Right ventricle myocardium inferior (tissue), 1 donor: ENCODE measurements around the gene C2orf78. TPM values are rescaled to one million over a fixed set of nuclear protein-coding genes. Genes with fewer than 3 reads are reported as not detected.
A peak's percentile ranks its signal among the peaks of the same experiment; 100 is the strongest.
"Not testable (repeated sequence)": the region's sequence is repeated elsewhere in the genome, so short reads cannot be mapped to it uniquely, and the experiment has no call there.

Experiments used
- ATAC-seq: fragments of 200-7000 bp; cut with Tn5 transposase; one replicate; pipeline ENCODE4 v1.9.1; 2020; ENCODE audit warnings: mild to moderate bottlenecking, moderate library complexity
- DNase-seq: peaks from one replicate; pipeline ENCODE4 v3.0.0; 2021; ENCODE audit errors: missing footprints
- intact Hi-C: fragments of 100-400 bp; cut with DNase I; formaldehyde crosslinking; loops from one replicate; pipeline ENCODE4 v1.11.0; 2022
- total RNA-seq: library from RNA; stranded (reverse); fragmentation: NEBNext Ultra II Directional; extraction: Animal tissue kit (Norgen Biotek cat#: 25700); gene quantifications from one replicate; pipeline ENCODE4 v1.2.1, GENCODE V29; 2021
- donor health status: DM: no; HTN: yes; CAD: no; lungs with severe emphysema.

Gene C2orf78
- total RNA-seq, 1 donor from 2014 or later: not detected

DNA sequence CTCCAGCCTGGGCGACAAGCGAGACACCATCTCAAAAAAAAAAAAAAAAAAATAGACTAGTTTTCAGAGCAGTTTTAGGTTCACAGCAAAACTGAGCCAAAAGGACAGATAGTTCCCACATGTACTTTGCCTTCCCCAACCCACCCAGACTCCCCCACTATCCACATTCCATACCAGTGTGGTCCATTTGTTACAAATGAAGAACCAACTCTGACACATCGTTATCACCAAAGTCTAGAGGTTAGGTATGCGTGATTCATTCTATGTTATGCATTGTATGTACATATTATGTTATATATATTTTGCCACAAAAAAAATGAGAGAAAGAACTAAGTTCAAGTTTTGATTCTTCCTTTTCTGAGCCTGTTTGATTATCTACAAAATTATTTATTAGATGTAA is 7.6 kb upstream of the C2orf78 start:
- intact Hi-C loops: loop anchor here (10.0 kb wide), 1 partner anchor 82 kb away; no protein-coding TSS in a partner anchor
- DNase-seq (no peak), ATAC-seq (no peak)

DNA sequence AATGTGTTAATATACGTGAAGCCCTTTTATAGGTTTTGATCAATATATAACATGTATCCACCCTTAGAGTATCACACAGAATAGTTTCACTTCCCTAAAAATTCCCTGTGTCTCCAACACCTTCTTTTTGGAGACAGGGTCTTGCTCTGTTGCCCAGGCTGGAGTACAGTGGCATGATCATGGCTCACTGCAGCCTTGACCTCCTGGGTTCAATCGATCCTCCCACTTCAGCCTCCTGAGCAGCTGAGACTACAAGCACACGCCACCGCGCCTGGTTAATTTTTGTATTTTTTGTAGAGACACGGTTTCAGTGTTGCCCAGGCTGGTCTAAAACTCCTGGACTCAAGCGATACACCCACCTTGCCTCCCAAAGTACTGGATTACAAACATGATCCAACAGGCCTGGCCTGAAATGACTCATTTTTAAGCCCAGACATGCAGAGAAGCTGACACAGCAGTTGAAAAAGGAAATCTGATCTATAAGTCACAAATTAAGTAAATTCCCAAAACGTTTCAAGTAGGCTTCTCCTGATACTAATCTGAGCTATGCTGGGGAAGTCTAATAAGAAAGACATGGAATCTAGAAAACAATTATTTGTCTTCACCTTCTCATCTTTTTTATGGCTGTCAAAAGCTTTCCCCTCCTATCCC is 7.0 kb upstream of the C2orf78 start:
- DNase-seq (no peak), ATAC-seq (no peak)
- intact Hi-C loops: loop anchor here (10.0 kb wide), 1 partner anchor 82 kb away; no protein-coding TSS in a partner anchor

DNA sequence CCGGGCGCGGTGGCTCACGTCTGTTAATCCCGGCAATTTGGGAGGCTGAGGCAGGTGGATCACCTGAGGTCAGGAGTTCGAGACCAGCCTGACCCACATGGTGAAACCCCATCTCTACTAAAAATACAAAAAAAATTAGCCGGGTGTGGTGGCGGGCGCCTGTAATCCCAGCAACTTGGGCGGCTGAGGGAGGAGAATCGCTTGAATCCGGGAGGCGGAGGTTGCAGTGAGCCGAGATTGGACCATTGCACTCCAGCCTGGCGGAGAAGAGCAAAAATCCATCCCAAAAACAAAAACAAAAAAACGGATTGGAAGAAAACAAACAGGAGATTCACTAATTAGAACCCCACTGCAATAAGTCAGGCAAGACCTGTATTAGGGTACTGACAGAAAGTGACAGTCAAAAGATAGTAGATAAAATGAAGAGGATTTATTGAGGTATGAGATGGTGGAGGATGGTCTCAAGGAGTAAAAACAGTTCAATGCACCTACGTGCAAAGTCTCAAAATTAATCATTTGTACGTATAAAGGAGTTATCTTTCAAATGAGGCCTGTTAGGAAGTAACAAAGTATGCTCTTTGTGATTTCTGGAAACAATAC is 5.0 kb upstream of the C2orf78 start:
- intact Hi-C loops: loop anchor here (10.0 kb wide), 1 partner anchor 84 kb away; no protein-coding TSS in a partner anchor
- not testable (repeated sequence) for DNase-seq, ATAC-seq

DNA sequence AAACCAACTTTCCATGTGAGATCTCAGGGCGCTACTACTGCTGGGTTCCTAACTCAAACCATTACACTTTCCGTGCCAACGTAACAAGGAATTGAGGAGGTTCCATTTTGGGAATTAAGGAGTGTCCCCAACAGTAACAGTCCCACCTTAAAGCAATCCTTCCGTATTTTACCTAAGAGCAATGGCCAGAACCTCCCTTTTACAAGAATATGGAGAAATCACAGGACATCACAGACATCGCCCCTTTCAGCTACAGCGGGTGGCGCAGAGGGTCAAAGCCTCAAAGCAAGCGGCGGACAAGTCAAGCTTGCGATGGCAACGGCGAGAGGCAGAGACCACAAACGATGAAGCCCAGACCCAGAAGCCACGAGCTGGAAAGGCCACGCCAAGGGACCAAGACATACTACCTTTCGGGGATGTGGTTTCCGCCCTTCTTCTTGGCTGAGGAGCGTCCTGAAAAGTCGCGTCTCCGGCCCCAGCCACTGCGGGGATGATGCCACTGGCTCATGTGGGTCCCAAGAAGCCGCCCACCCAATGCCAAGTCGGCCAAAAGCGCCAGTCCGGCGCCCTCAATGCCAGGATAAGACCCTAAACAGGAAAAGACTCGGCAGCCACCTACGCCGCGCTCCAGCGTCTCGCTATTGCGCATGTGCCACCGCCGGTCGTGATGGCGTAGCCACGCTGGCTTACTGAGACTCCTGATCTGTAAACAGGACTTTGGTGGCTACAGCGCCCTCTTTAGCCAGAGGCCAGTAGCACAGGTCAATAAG is 4.3 kb upstream of the C2orf78 start, which contains the start of gene DUSP11:
DUSP11 (minus strand) TSS at position 637 of the 770 bp plus-strand sequence; CDS start at position 508, 129 bp downstream.
- DNase-seq: peak; percentile 97
- intact Hi-C loops: loop anchor here (10.0 kb wide), 2 partner anchors 45 to 85 kb away; partner anchors contain the start of gene TPRKB
- ATAC-seq: peak; percentile 100

DNA sequence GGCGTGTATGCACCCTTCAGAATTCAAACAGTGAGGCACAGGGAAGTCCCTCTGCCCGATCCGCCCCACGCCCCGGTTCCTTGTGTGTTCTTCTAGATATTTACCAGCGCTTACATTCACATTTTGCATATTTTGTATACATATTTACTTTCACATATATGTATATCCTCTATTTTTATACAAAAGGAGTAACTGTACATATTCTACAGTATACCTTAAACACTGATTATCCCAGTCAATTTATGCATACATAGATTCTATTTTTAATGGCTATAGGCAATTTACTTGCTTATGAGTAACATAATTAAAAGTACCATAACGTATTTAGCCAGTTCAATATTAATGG is 3.8 kb upstream of the C2orf78 start:
- ATAC-seq (no peak), DNase-seq (no peak)
- intact Hi-C loops: loop anchor here (10.0 kb wide), 1 partner anchor 45 kb away; the partner anchor contains the start of gene TPRKB

DNA sequence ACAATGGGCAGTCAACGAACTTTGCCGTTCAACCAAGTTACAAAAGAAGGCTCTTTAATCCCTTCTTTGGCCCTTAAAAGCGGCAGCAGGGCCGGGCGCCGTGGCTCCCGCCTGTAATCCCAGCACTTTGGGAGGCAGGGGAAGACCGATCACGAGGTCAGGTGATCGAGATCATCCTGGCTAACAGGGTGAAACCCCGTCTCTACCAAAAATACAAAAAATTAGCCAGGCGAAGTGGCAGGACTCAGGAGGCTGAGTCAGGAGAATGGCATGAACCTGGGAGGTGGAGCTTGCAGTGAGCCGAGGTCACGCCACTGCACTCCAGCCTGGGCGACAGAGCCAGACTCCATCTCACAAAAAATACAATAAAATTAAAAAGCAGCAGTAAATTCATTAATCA is 581 bp upstream of the C2orf78 start:
- ATAC-seq, DNase-seq: not testable (repeated sequence)
- intact Hi-C loops: loop anchor here (10.0 kb wide), 1 partner anchor 49 kb away; the partner anchor contains the start of gene TPRKB

DNA sequence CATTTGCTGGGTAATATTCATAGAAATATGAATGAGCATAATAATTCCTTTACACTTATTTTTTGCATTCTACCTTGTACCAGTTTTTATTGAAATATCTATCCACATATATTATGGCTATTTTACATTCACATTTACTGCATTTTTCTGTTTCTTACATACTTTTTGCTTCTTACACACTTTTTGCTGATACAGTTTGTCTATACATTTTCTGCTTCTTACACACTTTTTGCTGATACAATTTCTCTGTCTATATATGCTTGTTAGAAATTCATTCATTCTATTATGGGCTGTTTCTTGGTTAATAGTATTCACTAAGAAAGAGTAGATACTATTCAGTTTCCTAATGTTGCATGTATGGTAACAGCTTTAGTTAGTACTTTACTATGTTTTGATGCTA is 27.9 kb downstream of the C2orf78 start:
- no peak for ATAC-seq
- intact Hi-C loops: no loop called here

DNA sequence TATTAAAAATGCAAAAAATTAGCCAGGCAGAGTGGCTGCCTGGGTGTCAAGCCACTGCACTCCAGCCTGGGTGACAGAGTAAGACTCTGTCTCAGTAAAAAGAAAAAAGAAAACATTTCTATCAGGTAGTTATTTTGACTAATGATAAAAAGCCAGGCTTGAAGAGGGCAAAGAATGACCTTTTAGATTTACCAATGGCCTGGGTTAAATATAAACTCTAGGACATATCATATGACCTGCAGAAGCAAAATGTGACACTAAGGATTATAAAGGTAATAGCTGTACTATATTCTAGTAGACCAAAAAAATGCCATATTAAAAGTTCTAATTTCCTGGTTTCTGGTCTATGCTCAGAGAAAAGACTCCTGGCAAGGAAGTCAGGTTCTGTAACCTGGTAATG is 28.7 kb downstream of the C2orf78 start:
- intact Hi-C loops: no loop called here
- ATAC-seq: no peak
- DNase-seq: no peak

More for the DNA sequence above, 27.9 kb downstream of the C2orf78 start:
- DNase-seq: no peak

DNA sequence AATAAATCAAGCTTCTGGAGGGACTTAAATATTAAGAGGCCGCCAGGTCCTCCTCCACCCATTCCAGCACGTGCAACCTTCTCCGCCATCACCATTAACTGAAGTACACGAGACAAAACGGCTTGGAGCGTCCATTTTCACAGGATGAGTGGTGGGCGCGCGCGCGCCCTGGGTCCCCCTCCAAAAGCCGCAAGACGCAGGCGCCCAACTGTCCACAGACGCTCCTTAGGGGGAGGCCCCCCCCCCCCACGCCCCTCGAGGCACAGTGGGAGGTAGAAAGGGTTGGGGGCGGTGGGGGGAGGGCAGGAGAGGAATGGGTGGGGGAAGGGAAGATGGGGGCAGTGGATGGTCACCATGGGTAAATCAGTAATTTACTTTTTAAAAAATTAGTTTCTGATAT is 34.3 kb downstream of the C2orf78 start:
- ATAC-seq (no peak), DNase-seq (no peak)
- intact Hi-C loops: no loop called here

DNA sequence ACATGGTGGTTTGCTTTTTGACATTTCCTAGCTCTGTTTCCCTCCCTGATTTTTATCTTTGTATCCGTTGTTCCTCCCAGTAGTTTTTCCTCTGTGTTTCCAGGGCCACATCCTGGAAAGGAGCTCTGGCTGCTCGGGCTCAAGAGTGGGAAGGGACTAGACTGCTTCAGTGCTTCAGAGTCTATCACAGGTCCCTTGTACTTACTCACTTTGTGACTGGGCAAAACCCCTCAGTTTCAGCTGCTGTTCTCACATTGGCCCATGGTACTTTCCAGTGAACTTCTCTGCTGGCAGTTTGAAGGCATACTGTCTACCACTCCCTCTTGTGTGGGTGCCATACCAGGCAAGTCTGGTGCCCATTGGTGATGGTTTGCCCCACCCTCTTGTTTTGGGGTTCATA is 37.2 kb downstream of the C2orf78 start:
- intact Hi-C loops: loop anchor here (10.0 kb wide), 5 partner anchors 164 to 594 kb away; partner anchors contain the start of genes BOLA3 and TET3
- ATAC-seq: no peak

DNA sequence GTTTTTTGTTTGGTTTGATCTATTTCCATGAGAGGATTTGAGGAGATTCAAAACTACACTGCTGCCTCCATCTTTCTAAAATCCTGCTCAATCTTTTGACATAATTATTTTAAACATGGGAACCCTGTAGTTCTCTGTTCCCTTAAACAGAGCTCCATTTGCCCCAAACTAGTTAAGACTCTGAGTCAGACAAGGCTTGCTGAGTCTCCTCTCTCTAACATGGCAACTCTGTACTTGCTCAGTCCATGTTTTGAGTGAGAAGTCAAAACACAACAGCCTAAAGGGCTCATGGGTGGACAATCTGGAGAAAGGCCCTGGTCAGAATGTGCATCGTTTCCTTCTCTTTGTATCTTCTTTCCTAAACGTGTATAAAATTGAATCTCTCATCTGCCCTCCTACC is 37.7 kb downstream of the C2orf78 start:
- ATAC-seq (no peak), DNase-seq (no peak)
- intact Hi-C loops: loop anchor here (10.0 kb wide), 5 partner anchors 163 to 593 kb away; partner anchors contain the start of genes BOLA3 and TET3

More for the DNA sequence above, 37.2 kb downstream of the C2orf78 start:
- no peak for DNase-seq

DNA sequence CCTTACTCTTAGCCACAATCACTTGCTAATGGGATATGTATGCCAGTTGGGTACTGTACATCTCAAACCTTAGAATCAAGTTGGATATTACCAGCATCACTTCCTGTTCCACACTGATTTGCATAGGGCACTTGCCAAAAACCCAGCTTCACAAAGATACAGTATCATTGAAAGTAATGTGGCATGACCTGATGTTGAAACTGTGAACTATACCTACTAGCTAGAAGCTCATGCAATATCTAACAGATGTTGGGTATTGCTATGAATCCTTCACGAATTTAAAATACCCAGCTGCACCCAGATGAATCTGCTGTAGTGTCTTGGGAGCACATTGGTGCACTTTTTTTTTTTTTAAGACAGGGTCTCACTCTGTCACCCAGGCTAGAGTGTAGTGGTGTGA is 38.3 kb downstream of the C2orf78 start:
- ATAC-seq (no peak), DNase-seq (no peak)
- intact Hi-C loops: loop anchor here (10.0 kb wide), 5 partner anchors 163 to 593 kb away; partner anchors contain the start of genes BOLA3 and TET3

DNA sequence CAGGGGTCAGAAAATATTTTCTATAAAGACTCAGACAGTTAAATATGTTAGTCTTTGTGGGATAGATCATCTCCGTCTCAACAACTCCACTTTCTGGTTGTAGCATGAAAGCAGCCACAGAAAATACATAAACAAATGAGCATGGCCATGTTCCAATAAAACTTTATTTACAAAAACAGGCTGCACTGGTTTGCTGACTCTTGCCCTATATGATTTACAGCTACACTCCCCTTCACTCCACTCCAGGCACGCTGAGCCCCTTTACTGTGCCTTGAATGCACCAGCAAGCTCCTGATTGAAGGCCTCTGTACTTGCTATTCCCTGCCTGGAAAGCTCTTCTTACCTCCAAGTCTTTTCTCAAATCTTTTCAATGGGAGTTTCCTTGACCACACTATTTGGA is 39.0 kb downstream of the C2orf78 start:
- no peak for ATAC-seq
- intact Hi-C loops: loop anchor here (10.0 kb wide), 5 partner anchors 162 to 592 kb away; partner anchors contain the start of genes BOLA3 and TET3
- no peak for DNase-seq

DNA sequence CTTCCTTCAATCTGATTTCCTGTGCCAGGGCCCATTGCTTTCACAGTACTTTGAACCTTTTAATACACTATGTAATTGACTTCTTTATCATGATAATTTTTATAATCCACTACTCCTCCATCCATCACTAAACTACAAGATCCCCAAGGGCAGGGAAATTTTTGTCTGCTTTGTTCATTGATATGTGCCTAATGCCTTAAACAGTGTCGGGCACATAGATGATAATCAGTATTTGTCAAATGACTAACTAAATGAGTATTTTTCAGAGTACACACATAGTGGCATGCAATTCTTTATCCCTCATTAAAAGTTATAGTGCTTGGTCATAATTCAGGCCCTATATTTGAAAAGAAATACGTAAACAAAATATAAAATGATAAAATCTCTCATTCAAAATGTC is 39.4 kb downstream of the C2orf78 start:
- DNase-seq (no peak), ATAC-seq (no peak)
- intact Hi-C loops: loop anchor here (10.0 kb wide), 5 partner anchors 161 to 591 kb away; partner anchors contain the start of genes BOLA3 and TET3

DNA sequence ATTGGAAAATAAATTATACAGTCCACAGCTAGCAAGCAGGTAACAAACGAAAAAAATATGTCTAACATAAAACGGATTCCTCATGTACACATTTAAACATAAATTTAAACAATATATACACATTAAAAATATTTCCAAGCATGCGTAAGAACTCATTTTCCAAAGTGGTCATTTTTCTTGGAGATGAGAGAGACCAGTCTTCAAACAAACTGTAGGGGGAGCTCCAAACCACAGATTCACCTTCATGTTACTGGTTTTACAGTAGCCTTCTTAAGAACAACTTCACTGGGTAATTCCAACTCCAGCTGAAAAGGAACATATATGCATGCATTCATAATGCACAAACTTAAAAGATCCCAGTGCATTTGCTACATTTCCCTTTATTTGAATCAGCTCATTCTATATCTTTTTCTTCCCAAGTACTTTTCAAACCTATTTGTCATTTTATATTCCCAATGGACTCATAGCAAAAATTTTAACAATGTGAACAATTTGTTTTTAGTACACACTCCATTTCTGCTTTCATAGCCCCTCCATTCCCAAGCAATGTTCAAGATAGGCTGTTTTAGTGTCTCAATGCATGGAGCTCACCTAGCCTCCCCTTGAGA is 40.0 kb downstream of the C2orf78 start:
- ATAC-seq: no peak
- DNase-seq: no peak
- intact Hi-C loops: loop anchor here (10.0 kb wide), 5 partner anchors 161 to 591 kb away; partner anchors contain the start of genes BOLA3 and TET3

DNA sequence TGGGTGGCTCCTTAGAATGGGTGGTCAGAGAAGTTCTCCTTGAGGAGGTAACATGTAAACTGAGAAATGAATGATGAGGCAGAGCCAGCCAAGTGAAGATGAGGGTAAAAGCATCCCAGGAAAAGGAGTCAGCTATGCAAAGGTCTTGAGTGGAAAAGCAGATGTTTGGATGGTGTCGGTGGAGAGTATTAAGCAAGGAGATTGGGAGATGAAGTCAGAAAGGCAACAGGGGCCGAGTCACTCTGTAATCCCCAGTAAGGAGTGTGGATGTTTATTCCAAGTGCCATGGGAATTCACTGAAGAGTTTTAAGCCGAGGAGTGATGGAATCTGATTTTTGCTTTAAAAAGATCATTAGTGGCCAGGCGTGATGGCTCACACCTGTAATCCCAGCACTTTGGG is 41.4 kb downstream of the C2orf78 start:
- ATAC-seq: no peak
- intact Hi-C loops: loop anchor here (10.0 kb wide), 5 partner anchors 159 to 589 kb away; partner anchors contain the start of genes BOLA3 and TET3
- DNase-seq: no peak

DNA sequence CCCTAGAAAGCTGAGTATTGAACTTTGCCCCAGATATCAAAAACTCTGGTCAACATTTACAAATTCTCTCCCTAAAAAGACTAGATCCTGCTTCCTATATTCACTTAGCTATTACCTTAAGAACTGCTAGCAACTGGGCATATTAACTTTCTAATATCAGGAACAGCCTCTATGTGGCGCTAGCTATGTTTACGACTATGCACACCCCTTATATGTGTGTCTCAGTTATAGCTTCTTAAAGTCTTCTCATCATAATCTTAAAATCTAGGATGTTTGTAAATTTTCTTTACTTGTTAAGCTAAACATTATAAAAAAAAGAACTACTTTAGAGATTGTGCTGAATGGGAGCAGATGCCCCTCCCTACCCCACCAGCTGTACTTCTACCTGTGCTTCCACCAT is 43.0 kb downstream of the C2orf78 start:
- ATAC-seq (no peak), DNase-seq (no peak)
- intact Hi-C loops: loop anchor here (10.0 kb wide), 5 partner anchors 158 to 588 kb away; partner anchors contain the start of genes BOLA3 and TET3

DNA sequence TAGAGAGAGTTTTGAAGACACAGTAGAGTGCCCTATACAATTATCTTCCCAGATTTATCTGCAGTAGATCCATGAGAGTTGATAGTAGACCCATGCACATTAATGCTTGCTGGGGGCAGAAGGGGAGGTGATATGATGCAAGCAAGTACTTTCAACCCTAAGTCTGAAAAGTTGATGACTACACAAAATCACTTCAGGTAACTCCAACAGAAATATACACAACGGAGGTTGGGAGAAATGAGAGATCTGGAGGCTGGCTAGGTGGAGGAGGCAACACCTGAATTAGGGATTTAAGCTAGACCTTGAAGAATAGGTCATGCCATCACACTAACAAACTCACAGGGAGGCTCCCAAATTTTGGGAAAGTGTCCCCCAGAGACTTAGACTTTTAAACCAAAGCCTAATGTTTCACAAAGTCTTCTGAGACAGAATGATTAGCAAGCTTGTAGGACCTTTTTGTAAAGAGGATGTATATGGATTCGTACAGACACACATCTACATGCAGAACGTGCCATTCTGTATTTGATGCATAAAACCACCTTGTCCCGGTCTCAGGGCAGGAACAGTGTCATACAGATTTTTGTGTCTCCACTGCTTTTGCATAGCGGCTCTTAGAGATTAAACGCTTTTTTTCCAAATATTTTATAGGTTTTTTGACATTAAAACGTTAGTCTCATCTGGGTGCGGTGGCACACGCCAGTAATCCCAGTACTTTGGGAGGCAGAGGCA is 43.8 kb downstream of the C2orf78 start:
- intact Hi-C loops: loop anchor here (10.0 kb wide), 5 partner anchors 157 to 587 kb away; partner anchors contain the start of genes BOLA3 and TET3
- no peak for ATAC-seq
- no peak for DNase-seq
